Trophoblast cell (in vitro differentiated cells and primary cell): ENCODE results near the gene NUDT3.

Source experiments
- DNase-seq, 2 donors: peaks; one replicate each; pipeline ENCODE4 v3.0.0-alpha.2; 2016
- H2AFZ ChIP-seq: 2 replicates; pipeline ENCODE4 v1.6.1; 2013; ENCODE audit warnings: low read length, moderate library complexity, mild to moderate bottlenecking; ENCODE audit not compliant: insufficient read depth, poor library complexity
- H2AK5ac ChIP-seq: 2 replicates; pipeline ENCODE4 v1.6.1; 2013; ENCODE audit warnings: mild to moderate bottlenecking, low read length
- H2BK120ac ChIP-seq: 2 replicates; pipeline ENCODE4 v1.6.1; 2013; ENCODE audit warnings: low read length, mild to moderate bottlenecking, moderate library complexity; ENCODE audit not compliant: insufficient read depth, poor library complexity
- H2BK12ac ChIP-seq: 2 replicates; pipeline ENCODE4 v1.6.1; 2013; ENCODE audit warnings: mild to moderate bottlenecking, low read length, moderate library complexity
- H2BK5ac ChIP-seq: 2 replicates; pipeline ENCODE4 v1.6.1; 2013; ENCODE audit warnings: low read length, low read depth, moderate library complexity, mild to moderate bottlenecking; ENCODE audit not compliant: poor library complexity
- H3K14ac ChIP-seq: 2 replicates; pipeline ENCODE4 v1.6.1; 2013; ENCODE audit warnings: mild to moderate bottlenecking, low read length
- H3K18ac ChIP-seq: 2 replicates; pipeline ENCODE4 v1.6.1; 2013; ENCODE audit warnings: mild to moderate bottlenecking, low read length
- H3K23ac ChIP-seq: 2 replicates; pipeline ENCODE4 v1.6.1; 2013; ENCODE audit warnings: low read length
- H3K27ac ChIP-seq: 2 replicates; pipeline ENCODE4 v1.5.1; 2013; ENCODE audit warnings: low read depth, mild to moderate bottlenecking, inconsistent platforms, low read length, moderate library complexity
- H3K27me3 ChIP-seq: 2 replicates; pipeline ENCODE4 v1.6.1; 2013; ENCODE audit warnings: inconsistent platforms, mild to moderate bottlenecking, low read length, moderate library complexity; ENCODE audit not compliant: insufficient read depth
- H3K36me3 ChIP-seq, 2 experiments: 1 replicate in 1 of 2; 2 replicates in 1 of 2; pipeline ENCODE4 v1.6.1; 2013; ENCODE audit warnings: low read length in 2 of 2, mild to moderate bottlenecking in 2 of 2, moderate library complexity in 1 of 2; ENCODE audit not compliant: insufficient read depth in 2 of 2, control insufficient read depth in 1 of 2
- H3K4ac ChIP-seq: 2 replicates; pipeline ENCODE4 v1.6.1; 2013; ENCODE audit warnings: low read depth, mild to moderate bottlenecking, low read length, moderate library complexity
- H3K4me1 ChIP-seq, 2 experiments: 1 replicate in 1 of 2; 2 replicates in 1 of 2; pipeline ENCODE4 v1.6.1; 2013; ENCODE audit warnings: low read length in 2 of 2, mild to moderate bottlenecking in 2 of 2, moderate library complexity in 1 of 2; ENCODE audit not compliant: insufficient read depth in 2 of 2, control insufficient read depth in 1 of 2
- H3K4me2 ChIP-seq: 2 replicates; pipeline ENCODE4 v1.6.1; 2013; ENCODE audit warnings: inconsistent platforms, mild to moderate bottlenecking, low read length, moderate library complexity
- H3K4me3 ChIP-seq: 2 replicates; pipeline ENCODE4 v1.5.1; 2013; ENCODE audit warnings: mild to moderate bottlenecking, low read depth, low read length, inconsistent platforms
- H3K79me1 ChIP-seq: one replicate; pipeline ENCODE4 v1.6.1; 2013; ENCODE audit warnings: low read length
- H3K79me2 ChIP-seq: 2 replicates; pipeline ENCODE4 v1.6.1; 2013; ENCODE audit warnings: low read length, mild to moderate bottlenecking; ENCODE audit not compliant: control insufficient read depth, insufficient read depth, poor library complexity
- H3K9ac ChIP-seq: 2 replicates; pipeline ENCODE4 v1.6.1; 2013; ENCODE audit warnings: mild to moderate bottlenecking, low read length
- H3K9me3 ChIP-seq: 2 replicates; pipeline ENCODE4 v1.6.1; 2013; ENCODE audit warnings: low read depth, mild to moderate bottlenecking, control low read depth, inconsistent platforms, low read length; ENCODE audit not compliant: insufficient read depth
- H4K12ac ChIP-seq: 2 replicates; pipeline ENCODE4 v1.6.1; 2013; ENCODE audit warnings: low read depth, mild to moderate bottlenecking, low read length, moderate library complexity
- H4K8ac ChIP-seq: 2 replicates; pipeline ENCODE4 v1.6.1; 2013; ENCODE audit warnings: low read depth, mild to moderate bottlenecking, low read length, moderate library complexity
- H4K91ac ChIP-seq: one replicate; pipeline ENCODE4 v1.6.1; 2013; ENCODE audit warnings: low read depth, mild to moderate bottlenecking, low read length, moderate library complexity
- WGBS: extraction: QIAGEN DNeasy Blood & Tissue Kit; methylation state at CpG from one replicate; pipeline ENCODE4 v1.1.7; 2013; ENCODE audit warnings: missing lambda C conversion rate; ENCODE audit not compliant: insufficient read length, insufficient coverage; ENCODE audit errors: extremely low coverage; 5-methylcytosine and 5-hydroxymethylcytosine counted together

Gene NUDT3

GRCh38 chr6:34339971-34340370 is 52.5 kb downstream of the NUDT3 start:
- H2BK12ac ChIP-seq, result no peak overlapping the region
- no peaks in the 10 kb centered on the region for H3K4me1 ChIP-seq
- no peak overlapping the region for H4K8ac ChIP-seq
- H3K18ac ChIP-seq, result no peak overlapping the region
- H3K4me2 ChIP-seq, result no peak overlapping the region
- no peak overlapping the region for H3K27ac ChIP-seq
- H4K12ac ChIP-seq, result no peak overlapping the region
- H3K27me3 ChIP-seq, result no peaks in the 10 kb centered on the region
- H3K79me1 ChIP-seq, result no peaks in the 10 kb centered on the region
- no peak overlapping the region for H3K4ac ChIP-seq
- H2AFZ ChIP-seq, result no peak overlapping the region
- no peak overlapping the region for H4K91ac ChIP-seq
- H3K23ac ChIP-seq, result no peak overlapping the region
- no peak overlapping the region for H2BK120ac ChIP-seq
- no peak overlapping the region for H3K4me3 ChIP-seq
- H2AK5ac ChIP-seq, result no peak overlapping the region
- no peaks in the 10 kb centered on the region for H3K79me2 ChIP-seq
- H2BK5ac ChIP-seq, result no peak overlapping the region
- H3K36me3 ChIP-seq, result no peaks in the 10 kb centered on the region
- H3K9me3 ChIP-seq, result no peaks in the 10 kb centered on the region
- no peak overlapping the region for H3K14ac ChIP-seq
- H3K9ac ChIP-seq, result no peak overlapping the region
- no CpG with 5 or more reads among the region's 3 CpGs for WGBS
- no peak for DNase-seq

- Histone ChIP-seq H3K4me1 (no peaks in the 10 kb centered on the region), H3K36me3 (no peaks in the 10 kb centered on the region), H3K79me1 (no peaks in the 10 kb centered on the region), H2AK5ac (no peak overlapping the region), H4K12ac (no peak overlapping the region), H3K27ac (no peak overlapping the region), H3K9me3 (no peaks in the 10 kb centered on the region), H4K91ac (no peak overlapping the region), H3K4ac (no peak overlapping the region), H2BK120ac (no peak overlapping the region), H2AFZ (no peak overlapping the region), H2BK5ac (no peak overlapping the region), H3K4me3 (no peak overlapping the region), H3K9ac (no peak overlapping the region), H3K79me2 (no peaks in the 10 kb centered on the region), H3K27me3 (no peaks in the 10 kb centered on the region), H3K18ac (no peak overlapping the region), H2BK12ac (no peak overlapping the region), H4K8ac (no peak overlapping the region), H3K4me2 (no peak overlapping the region), H3K14ac (no peak overlapping the region), H3K23ac (no peak overlapping the region)
- WGBS, result no CpG with 5 or more reads among the region's 1 CpG
- no peak for DNase-seq
Measured at GRCh38 chr6:34339432-34339831, 53.0 kb downstream of the NUDT3 start.

- Histone ChIP-seq H3K4ac (no peak overlapping the region), H3K36me3 (no peaks in the 10 kb centered on the region), H3K79me1 (no peaks in the 10 kb centered on the region), H4K8ac (no peak overlapping the region), H3K27me3 (no peaks in the 10 kb centered on the region), H3K79me2 (no peaks in the 10 kb centered on the region), H3K18ac (no peak overlapping the region), H2AFZ (no peak overlapping the region), H3K27ac (no peak overlapping the region), H4K12ac (no peak overlapping the region), H3K4me3 (no peak overlapping the region), H2BK5ac (no peak overlapping the region), H3K14ac (no peak overlapping the region), H2AK5ac (no peak overlapping the region), H3K4me2 (no peak overlapping the region), H3K9me3 (no peaks in the 10 kb centered on the region), H3K23ac (no peak overlapping the region), H3K9ac (no peak overlapping the region), H2BK12ac (no peak overlapping the region), H3K4me1 (no peaks in the 10 kb centered on the region), H2BK120ac (no peak overlapping the region), H4K91ac (no peak overlapping the region)
- WGBS, result no CpG with 5 or more reads among the region's 1 CpG
- no peak for DNase-seq
Measured at GRCh38 chr6:34338811-34339210, 53.7 kb downstream of the NUDT3 start.

- H3K18ac ChIP-seq, result no peak overlapping the region
- H3K4ac ChIP-seq, result no peak overlapping the region
- no peaks in the 10 kb centered on the region for H3K9me3 ChIP-seq
- no peak overlapping the region for H3K9ac ChIP-seq
- no peak overlapping the region for H4K12ac ChIP-seq
- H3K4me2 ChIP-seq, result no peak overlapping the region
- no peak for DNase-seq
- no peak overlapping the region for H3K27ac ChIP-seq
- no peaks in the 10 kb centered on the region for H3K4me1 ChIP-seq
- no peak overlapping the region for H4K8ac ChIP-seq
- H3K23ac ChIP-seq, result no peak overlapping the region
- no peaks in the 10 kb centered on the region for H3K79me1 ChIP-seq
- H3K79me2 ChIP-seq, result no peaks in the 10 kb centered on the region
- no peak overlapping the region for H4K91ac ChIP-seq
- H2AK5ac ChIP-seq, result no peak overlapping the region
- H3K27me3 ChIP-seq, result no peaks in the 10 kb centered on the region
- no CpG with 5 or more reads among the region's 3 CpGs for WGBS
- H2BK5ac ChIP-seq, result no peak overlapping the region
- H3K14ac ChIP-seq, result no peak overlapping the region
- no peak overlapping the region for H2BK12ac ChIP-seq
- no peak overlapping the region for H3K4me3 ChIP-seq
- no peak overlapping the region for H2BK120ac ChIP-seq
- no peaks in the 10 kb centered on the region for H3K36me3 ChIP-seq
- no peak overlapping the region for H2AFZ ChIP-seq
Measured at GRCh38 chr6:34338377-34338776, 54.1 kb downstream of the NUDT3 start.
